Spleen (tissue), 11 donors: ENCODE results near the gene UPK3A. TPM values are rescaled to one million over a fixed set of nuclear protein-coding genes. Genes with fewer than 3 reads are reported as not detected.

Source experiments
- DNase-seq: peaks from one replicate; pipeline ENCODE4 v3.0.0-alpha.2; 2020
- H3K27ac ChIP-seq, 8 donors: fragments of 200-600 bp; sonication (generic) in 7 of 8; 1 replicate in 4 of 8; 2 replicates in 4 of 8; pipeline versions ENCODE4 v1.5.0 to v1.8.0; 2016 to 2021; ENCODE audit warnings: inconsistent platforms in 4 of 8, mild to moderate bottlenecking in 4 of 8, moderate library complexity in 1 of 8
- H3K27me3 ChIP-seq, 7 donors: fragments of 200-600 bp; sonication (generic) in 6 of 7; replicated peaks in 1 of 7; 1 replicate in 4 of 7; 2 replicates in 3 of 7; pipeline versions ENCODE4 v1.5.0 to v1.8.0; 2016 to 2021; ENCODE audit warnings: inconsistent platforms in 3 of 7, mild to moderate bottlenecking in 1 of 7
- H3K36me3 ChIP-seq, 6 donors: fragments of 200-600 bp; sonication (generic) in 5 of 6; 1 replicate in 4 of 6; 2 replicates in 2 of 6; pipeline versions ENCODE4 v1.5.0 to v1.8.0; 2016 to 2021; ENCODE audit warnings: inconsistent platforms in 2 of 6
- H3K4me1 ChIP-seq, 6 donors: fragments of 200-600 bp; sonication (generic) in 5 of 6; 1 replicate in 3 of 6; 2 replicates in 3 of 6; pipeline versions ENCODE4 v1.5.0 to v1.8.0; 2016 to 2021; ENCODE audit warnings: inconsistent platforms in 3 of 6
- H3K4me3 ChIP-seq, 8 donors: fragments of 200-600 bp; sonication (generic) in 7 of 8; 1 replicate in 4 of 8; 2 replicates in 4 of 8; pipeline versions ENCODE4 v1.5.0 to v1.8.0; 2016 to 2021; ENCODE audit warnings: inconsistent platforms in 4 of 8, mild to moderate bottlenecking in 4 of 8, moderate library complexity in 2 of 8
- H3K9me3 ChIP-seq, 8 donors: fragments of 200-600 bp; sonication (generic) in 7 of 8; 1 replicate in 4 of 8; 2 replicates in 4 of 8; pipeline versions ENCODE4 v1.5.0 to v1.8.0; 2016 to 2021; ENCODE audit warnings: inconsistent platforms in 4 of 8
- CTCF ChIP-seq, 11 experiments: fragments of 200-600 bp in 7 of 11; fragments of 450-650 bp in 4 of 11; sonication (generic) in 4 of 11; IDR thresholded peaks in 8 of 11; conservative IDR thresholded peaks in 3 of 11; 1 replicate in 7 of 11; 2 replicates in 4 of 11; pipeline versions ENCODE4 v1.4.0 to v1.8.0; 2016 to 2021; ENCODE audit warnings: antibody characterized with exemption in 11 of 11, inconsistent platforms in 4 of 11, mild to moderate bottlenecking in 1 of 11
- POLR2A ChIP-seq, 3 donors: fragments of 450-650 bp; IDR thresholded peaks; one replicate each; pipeline ENCODE4 v1.5.1; 2017; ENCODE audit warnings: antibody characterized with exemption in 3 of 3, mild to moderate bottlenecking in 1 of 3
- POLR2AphosphoS5 ChIP-seq, 3 donors: sonication (generic); formaldehyde crosslinking; IDR thresholded peaks; one replicate each; pipeline ENCODE4 v1.5.1; 2017; ENCODE audit warnings: antibody characterized with exemption in 3 of 3
- WGBS, 5 donors: extraction: QIAGEN DNeasy Blood & Tissue Kit in 3 of 5; methylation state at CpG; one replicate each; pipeline versions ENCODE4 v1.1.5 to v1.1.7; 2013 to 2018; 5-methylcytosine and 5-hydroxymethylcytosine counted together
- intact Hi-C: fragments of 100-400 bp; cut with DNase I; formaldehyde crosslinking; loops from one replicate; pipeline ENCODE4 v1.15.0; 2023; ENCODE audit warnings: low total_unique reads
- polyA plus RNA-seq, 3 donors: library from polyadenylated mRNA; stranded (reverse); fragments of 200-250 nt; gene quantifications; one replicate each; pipeline ENCODE4 v1.2.1, GENCODE V29; 2013
- total RNA-seq, 7 donors: library from RNA; depleted of rRNA in 3 of 7; stranded (reverse); fragments of >200 nt in 3 of 7; fragmentation: NEBNext Ultra II Directional in 4 of 7; extraction: Animal tissue kit (Norgen Biotek cat#: 25700) in 4 of 7; gene quantifications; one replicate each; pipeline versions ENCODE4 v1.1.0 to v1.2.1, GENCODE V29; 2016 to 2021
- donor health status: healthy with polysubstance abuse.
- donor health status: DM: no; HTN: no; CAD: no; lungs with moderate emphysema.
- donor health status: DM: no; HTN: no; CAD: no.
- donor health status: Bipolar disorder and iron deficiency.
- donor health status: healthy.
- donor health status: DM: no; HTN: no; CAD: no.
- donor health status: DM: yes; HTN: yes; CAD: no.

UPK3A gene
- total and polyA plus RNA-seq, 10 donors = 0.35 to 2.7 (median 1.4) TPM; not detected in 5

- WGBS, 5 donors = 1 to 4% (median 2%) methylated on average over 27 to 47 of the region's 47 CpGs
- no peaks in the 10 kb centered on the region for H3K9me3 ChIP-seq
- H3K36me3 ChIP-seq = no peaks in the 10 kb centered on the region
- peaks cover 0 to 27% (median 0%) of the 10 kb centered on the region in 7 donors for H3K27me3 ChIP-seq
- intact Hi-C loops = loop anchor here (2.0 to 5.0 kb wide), 2 partner anchors 166 to 284 kb away; no protein-coding TSS in a partner anchor
- H3K4me1 ChIP-seq = peaks cover 12 to 45% (median 31%) of the 10 kb centered on the region in 6 donors
- H3K27ac ChIP-seq = peak overlapping the region in 2 of 8 donors; percentile 51 to 56
- DNase-seq = peak; percentile 87
- TF ChIP-seq CTCF (IDR thresholded peaks at IDR 0.05 in 8 of 11, conservative IDR thresholded peaks at IDR 0.05 in 3 of 11) = no peak
- no peak for TF ChIP-seq POLR2AphosphoS5 (IDR thresholded peaks at IDR 0.05)
- no peak for TF ChIP-seq POLR2A (IDR thresholded peaks at IDR 0.05)
- H3K4me3 ChIP-seq = peak overlapping the region; percentile 46 to 74 (median 58)
Measured at GRCh38 chr22:45268167-45268957, 16.4 kb upstream of the UPK3A start.

DNA sequence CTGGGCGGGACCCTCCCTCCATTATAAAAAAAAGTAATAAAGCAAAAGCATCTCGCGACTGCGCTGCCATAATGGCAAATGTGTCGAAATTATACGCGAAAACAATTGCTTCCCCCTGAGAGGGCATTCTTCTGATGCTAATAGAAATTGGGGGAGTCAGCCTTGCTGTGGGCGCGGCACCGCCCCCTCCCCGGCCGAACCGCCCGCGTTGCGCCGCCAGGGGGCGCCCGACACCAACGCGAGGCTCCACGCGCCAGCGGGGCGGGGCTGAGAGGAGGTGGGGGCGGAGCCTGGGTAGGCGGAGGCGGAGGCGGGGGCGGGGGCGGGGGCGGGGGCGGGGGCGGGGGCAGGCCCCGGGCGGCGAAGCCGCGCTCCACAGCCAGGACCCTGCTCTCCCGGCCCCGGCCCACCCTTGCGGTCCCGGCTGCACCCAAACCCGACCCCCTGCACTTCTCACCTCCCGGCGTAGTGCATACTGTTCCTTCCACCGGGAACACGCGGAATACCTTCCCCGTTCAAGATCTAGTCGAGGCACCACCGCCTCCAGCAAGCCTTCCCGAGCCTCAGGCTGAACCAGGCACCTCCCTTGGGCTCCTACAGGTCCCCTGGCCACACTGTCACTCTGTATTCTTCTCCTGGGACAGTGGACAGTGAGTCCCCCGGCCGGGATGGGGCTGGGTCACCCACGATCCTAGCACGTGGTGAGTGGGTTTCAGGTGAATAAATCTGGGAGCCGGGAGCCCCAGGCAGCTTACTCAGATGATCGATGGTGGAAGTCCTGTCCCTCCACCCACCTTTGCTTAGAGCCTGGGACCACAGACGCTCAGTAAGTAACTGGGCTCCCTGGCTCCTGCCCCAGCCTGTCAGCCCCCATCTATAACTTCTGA is 15.5 kb upstream of the UPK3A start:
- Histone ChIP-seq H3K9me3 (no peaks in the 10 kb centered on the region), H3K27ac (peak overlapping the region in 3 of 8 donors; percentile 10 to 56 (median 51)), H3K4me1 (peaks cover 8 to 37% (median 23%) of the 10 kb centered on the region in 6 donors), H3K27me3 (peaks cover 0 to 27% (median 0%) of the 10 kb centered on the region in 7 donors), H3K4me3 (peak overlapping the region; percentile 46 to 74 (median 58)), H3K36me3 (no peaks in the 10 kb centered on the region)
- 2 to 7% (median 4%) methylated on average over 27 to 50 of the region's 60 CpGs for WGBS, 5 donors
- peak; percentile 43 to 78 (median 69) for TF ChIP-seq POLR2AphosphoS5 (IDR thresholded peaks at IDR 0.05)
- no peak for TF ChIP-seq POLR2A (IDR thresholded peaks at IDR 0.05)
- TF ChIP-seq CTCF (IDR thresholded peaks at IDR 0.05 in 8 of 11, conservative IDR thresholded peaks at IDR 0.05 in 3 of 11) = peak; percentile 86 to 99 (median 96)
- intact Hi-C loops = loop anchor here (2.0 to 5.0 kb wide), 2 partner anchors 166 to 283 kb away; no protein-coding TSS in a partner anchor
- DNase-seq = peak; percentile 98

DNA sequence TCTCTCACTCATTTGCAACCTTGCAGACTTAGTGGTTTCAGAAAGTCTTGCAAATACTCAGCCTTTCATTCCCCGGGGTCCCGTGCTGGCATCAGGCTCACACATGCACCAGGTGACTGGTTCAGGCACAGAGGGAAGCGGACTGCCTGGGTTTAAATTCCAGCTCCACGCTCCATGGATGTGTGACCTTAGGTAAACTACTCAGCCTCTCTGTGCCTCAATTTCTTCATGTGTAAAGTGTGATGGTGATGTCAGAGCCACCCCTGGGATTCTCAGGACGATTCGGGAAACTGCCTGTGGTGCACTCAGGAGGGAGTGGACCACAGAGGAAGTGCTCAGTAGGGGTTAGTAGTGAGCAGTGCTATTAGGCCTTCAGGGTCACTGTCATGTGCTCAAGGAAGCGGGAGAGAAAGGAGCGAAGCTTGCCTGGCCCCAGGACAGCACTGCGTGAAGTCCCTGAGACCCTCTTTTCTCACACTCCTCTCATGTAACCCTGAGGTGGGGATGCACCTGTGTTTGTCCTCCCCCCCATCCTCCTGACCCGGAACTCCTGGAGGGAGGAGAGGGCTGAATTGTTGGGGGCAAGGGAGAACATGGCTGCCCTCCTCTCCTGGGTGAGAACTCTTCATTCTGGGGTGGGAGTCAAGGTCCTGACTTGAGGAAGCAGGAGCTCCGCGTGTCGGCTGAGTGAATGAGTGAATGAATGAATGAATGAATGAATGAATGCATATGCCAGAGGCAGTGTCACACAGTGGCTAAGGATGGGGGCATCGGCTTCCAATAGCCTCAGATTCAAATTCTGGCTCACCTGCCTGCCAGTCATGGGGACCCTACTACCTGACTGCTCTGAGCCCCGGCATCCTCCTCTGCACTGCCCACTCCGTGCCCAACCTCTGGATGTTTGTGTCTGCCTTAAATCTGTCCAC is 14.4 kb upstream of the UPK3A start:
- 65 to 76% (median 74%) methylated on average over 16 of the region's 16 CpGs for WGBS, 5 donors
- no peak for DNase-seq
- Histone ChIP-seq H3K27ac (no peak overlapping the region), H3K4me3 (no peak overlapping the region), H3K27me3 (peaks cover 0 to 27% (median 0%) of the 10 kb centered on the region in 7 donors), H3K4me1 (peaks cover 8 to 36% (median 22%) of the 10 kb centered on the region in 6 donors), H3K36me3 (no peaks in the 10 kb centered on the region), H3K9me3 (no peaks in the 10 kb centered on the region)
- intact Hi-C loops = no loop called here
- TF ChIP-seq POLR2AphosphoS5 (IDR thresholded peaks at IDR 0.05) (no peak), CTCF (IDR thresholded peaks at IDR 0.05 in 8 of 11, conservative IDR thresholded peaks at IDR 0.05 in 3 of 11) (no peak), POLR2A (IDR thresholded peaks at IDR 0.05) (no peak)
